ENCODE results near the gene STIM2.

DNA sequence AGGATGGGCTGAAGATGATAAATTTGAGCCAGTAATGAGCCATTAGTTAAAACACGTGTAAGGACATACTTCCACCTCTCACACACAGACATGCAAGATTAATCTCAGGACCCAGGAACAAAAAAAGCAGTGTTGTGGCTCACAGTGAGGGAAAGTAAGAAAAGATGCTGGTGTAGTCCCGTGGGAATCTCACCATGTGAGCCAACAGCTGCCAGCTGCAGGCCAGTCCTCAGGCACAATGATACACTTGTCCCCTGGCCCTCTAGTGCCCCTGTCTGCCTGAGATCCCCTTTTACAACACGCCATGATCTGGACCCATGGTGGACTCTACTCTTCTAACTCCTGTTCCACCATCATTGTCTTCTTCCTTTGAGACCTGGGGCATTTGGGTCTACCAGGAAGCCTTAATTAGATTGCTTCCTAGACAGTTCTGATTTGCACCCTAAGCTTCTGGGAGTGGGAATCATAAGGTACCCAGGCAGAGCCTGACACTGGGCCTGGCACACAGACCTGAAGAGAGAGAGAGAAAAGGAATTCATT, 194.7 kb downstream of the STIM2 start:
- TF ChIP-seq POLR2A (IDR thresholded peaks at IDR 0.05) (no peak), POLR2AphosphoS5 (IDR thresholded peaks at IDR 0.05) (no peak)
- TF ChIP-seq, protein P1, sequence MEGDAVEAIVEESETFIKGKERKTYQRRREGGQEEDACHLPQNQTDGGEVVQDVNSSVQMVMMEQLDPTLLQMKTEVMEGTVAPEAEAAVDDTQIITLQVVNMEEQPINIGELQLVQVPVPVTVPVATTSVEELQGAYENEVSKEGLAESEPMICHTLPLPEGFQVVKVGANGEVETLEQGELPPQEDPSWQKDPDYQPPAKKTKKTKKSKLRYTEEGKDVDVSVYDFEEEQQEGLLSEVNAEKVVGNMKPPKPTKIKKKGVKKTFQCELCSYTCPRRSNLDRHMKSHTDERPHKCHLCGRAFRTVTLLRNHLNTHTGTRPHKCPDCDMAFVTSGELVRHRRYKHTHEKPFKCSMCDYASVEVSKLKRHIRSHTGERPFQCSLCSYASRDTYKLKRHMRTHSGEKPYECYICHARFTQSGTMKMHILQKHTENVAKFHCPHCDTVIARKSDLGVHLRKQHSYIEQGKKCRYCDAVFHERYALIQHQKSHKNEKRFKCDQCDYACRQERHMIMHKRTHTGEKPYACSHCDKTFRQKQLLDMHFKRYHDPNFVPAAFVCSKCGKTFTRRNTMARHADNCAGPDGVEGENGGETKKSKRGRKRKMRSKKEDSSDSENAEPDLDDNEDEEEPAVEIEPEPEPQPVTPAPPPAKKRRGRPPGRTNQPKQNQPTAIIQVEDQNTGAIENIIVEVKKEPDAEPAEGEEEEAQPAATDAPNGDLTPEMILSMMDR (IDR thresholded peaks at IDR 0.05): no peak

Measured in transverse colon (tissue), 4 donors.